Measurements from ENCODE around the gene SIPA1L3.

The SIPA1L3 gene

GRCh38 chr19:38216785-38217641, 310.0 kb downstream of the SIPA1L3 start:
- H3K9ac ChIP-seq (ENCODE audit: low read length), result no peak overlapping the region
- no peak overlapping the region for H3K27ac ChIP-seq (ENCODE audit: low read length)
- H2AFZ ChIP-seq (ENCODE audit: low read length), result no peak overlapping the region
- H4K20me1 ChIP-seq (ENCODE audit: insufficient read depth, low read length), result no peaks in the 10 kb centered on the region
- peaks cover 10% of the 10 kb centered on the region for H3K27me3 ChIP-seq (replicated peaks; ENCODE audit: insufficient read depth, low read length)
- H3K79me2 ChIP-seq (ENCODE audit: low read length), result no peaks in the 10 kb centered on the region
- H3K4me3 ChIP-seq (ENCODE audit: low read length), result no peak overlapping the region
- no peaks in the 10 kb centered on the region for H3K9me3 ChIP-seq (replicated peaks; ENCODE audit: insufficient read depth, low read length)
- no peaks in the 10 kb centered on the region for H3K36me3 ChIP-seq (replicated peaks; ENCODE audit: insufficient read depth, low read length)
- TF ChIP-seq CTCF (IDR thresholded peaks at IDR 0.05; ENCODE audit: low read length) (no peak), EZH2 (optimal IDR thresholded peaks at IDR 0.05; ENCODE audit: low read depth, low read length) (no peak), EZH2phosphoT487 (IDR thresholded peaks at IDR 0.05; ENCODE audit: low read length) (no peak)
- H3F3A ChIP-seq (ENCODE audit: insufficient read depth, low read length), result peaks cover 6% of the 10 kb centered on the region; the same call in 1 of the 2 replicates
- H3K4me1 ChIP-seq (ENCODE audit: low read length), result peaks cover 14% of the 10 kb centered on the region; the same call in 1 of the 2 replicates
- no peak for DNase-seq
- H3K9me2 ChIP-seq (replicated peaks; ENCODE audit: insufficient read depth, low read length), result no peaks in the 10 kb centered on the region
- no peak overlapping the region for H3K4me2 ChIP-seq (ENCODE audit: low read depth, low read length)

- Histone ChIP-seq H3K4me1 (ENCODE audit: low read length) (peaks cover 14% of the 10 kb centered on the region; the same call in 1 of the 2 replicates), H3K9me2 (replicated peaks; ENCODE audit: insufficient read depth, low read length) (no peaks in the 10 kb centered on the region), H3K9me3 (replicated peaks; ENCODE audit: insufficient read depth, low read length) (no peaks in the 10 kb centered on the region), H3K79me2 (ENCODE audit: low read length) (no peaks in the 10 kb centered on the region), H3K36me3 (replicated peaks; ENCODE audit: insufficient read depth, low read length) (no peaks in the 10 kb centered on the region), H2AFZ (ENCODE audit: low read length) (no peak overlapping the region), H3K27me3 (replicated peaks; ENCODE audit: insufficient read depth, low read length) (peaks cover 20% of the 10 kb centered on the region), H3F3A (ENCODE audit: insufficient read depth, low read length) (peaks cover 6% of the 10 kb centered on the region; the same call in 1 of the 2 replicates), H3K4me3 (ENCODE audit: low read length) (no peak overlapping the region), H3K27ac (ENCODE audit: low read length) (no peak overlapping the region), H3K9ac (ENCODE audit: low read length) (no peak overlapping the region), H3K4me2 (ENCODE audit: low read depth, low read length) (no peak overlapping the region), H4K20me1 (ENCODE audit: insufficient read depth, low read length) (no peaks in the 10 kb centered on the region)
- no peak for TF ChIP-seq CTCF (IDR thresholded peaks at IDR 0.05; ENCODE audit: low read length)
- TF ChIP-seq EZH2 (optimal IDR thresholded peaks at IDR 0.05; ENCODE audit: low read depth, low read length), result no peak
- DNase-seq, result no peak
These were observed 311.2 kb downstream of the SIPA1L3 start for GRCh38 chr19:38218204-38218603.

GRCh38 chr19:38219221-38219620, 312.2 kb downstream of the SIPA1L3 start:
- Histone ChIP-seq H3K27ac (ENCODE audit: low read length) (no peak overlapping the region), H3K36me3 (replicated peaks; ENCODE audit: insufficient read depth, low read length) (no peaks in the 10 kb centered on the region), H2AFZ (ENCODE audit: low read length) (no peak overlapping the region), H3K4me1 (ENCODE audit: low read length) (peaks cover 8% of the 10 kb centered on the region; the same call in 1 of the 2 replicates), H3K9me2 (replicated peaks; ENCODE audit: insufficient read depth, low read length) (no peaks in the 10 kb centered on the region), H3K9ac (ENCODE audit: low read length) (no peak overlapping the region), H3K4me3 (ENCODE audit: low read length) (no peak overlapping the region), H3K27me3 (replicated peaks; ENCODE audit: insufficient read depth, low read length) (peaks cover 25% of the 10 kb centered on the region), H4K20me1 (ENCODE audit: insufficient read depth, low read length) (no peaks in the 10 kb centered on the region), H3K4me2 (ENCODE audit: low read depth, low read length) (no peak overlapping the region), H3F3A (ENCODE audit: insufficient read depth, low read length) (peaks cover 4% of the 10 kb centered on the region; the same call in 1 of the 2 replicates), H3K9me3 (replicated peaks; ENCODE audit: insufficient read depth, low read length) (no peaks in the 10 kb centered on the region), H3K79me2 (ENCODE audit: low read length) (no peaks in the 10 kb centered on the region)
- TF ChIP-seq CTCF (IDR thresholded peaks at IDR 0.05; ENCODE audit: low read length) (no peak), EZH2phosphoT487 (IDR thresholded peaks at IDR 0.05; ENCODE audit: low read length) (no peak), EZH2 (optimal IDR thresholded peaks at IDR 0.05; ENCODE audit: low read depth, low read length) (no peak)
- no peak for DNase-seq
